ENCODE results near the gene KCNT2. TPM values are rescaled to one million over a fixed set of nuclear protein-coding genes. Genes with fewer than 3 reads are reported as not detected.

KCNT2 gene
- polyA plus RNA-seq, 1 of the 3 experiments (the other 2 are of a cell fraction), result 0.56 TPM

DNA sequence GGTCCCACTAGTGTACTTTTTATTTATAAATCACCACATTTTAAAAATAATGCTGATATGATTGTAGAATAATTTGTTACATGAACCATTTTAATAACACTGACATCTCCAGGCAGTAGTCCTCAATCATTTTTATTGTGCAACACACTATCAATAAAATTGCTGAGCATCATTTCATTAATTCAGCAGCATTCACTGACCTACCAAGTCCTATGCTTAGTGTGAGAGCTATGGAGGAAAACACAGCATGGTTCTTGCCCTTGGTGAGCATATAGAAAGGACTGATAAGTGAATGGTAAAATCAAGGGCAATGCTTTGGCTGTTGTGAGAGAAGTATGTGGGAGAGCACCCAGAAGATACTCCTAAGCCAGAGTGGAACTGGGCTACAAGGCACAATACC, 119.7 kb downstream of the KCNT2 start:
- TF ChIP-seq, protein P1, sequence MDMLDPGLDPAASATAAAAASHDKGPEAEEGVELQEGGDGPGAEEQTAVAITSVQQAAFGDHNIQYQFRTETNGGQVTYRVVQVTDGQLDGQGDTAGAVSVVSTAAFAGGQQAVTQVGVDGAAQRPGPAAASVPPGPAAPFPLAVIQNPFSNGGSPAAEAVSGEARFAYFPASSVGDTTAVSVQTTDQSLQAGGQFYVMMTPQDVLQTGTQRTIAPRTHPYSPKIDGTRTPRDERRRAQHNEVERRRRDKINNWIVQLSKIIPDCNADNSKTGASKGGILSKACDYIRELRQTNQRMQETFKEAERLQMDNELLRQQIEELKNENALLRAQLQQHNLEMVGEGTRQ (IDR thresholded peaks at IDR 0.05; ENCODE audit: borderline replicate concordance, low read depth, low read length), result no peak
- TF ChIP-seq RAD21 (IDR thresholded peaks at IDR 0.05; ENCODE audit: low read length), result no peak
- TF ChIP-seq RXRA (IDR thresholded peaks at IDR 0.05; ENCODE audit: borderline replicate concordance, low read depth), result no peak
- TF ChIP-seq CHD2 (IDR thresholded peaks at IDR 0.05; ENCODE audit: low read length, partially characterized antibody), result no peak
- no peaks in the 10 kb centered on the region for H3K79me2 ChIP-seq (ENCODE audit: insufficient read depth)
- H4K20me1 ChIP-seq (ENCODE audit: insufficient read depth), result no peaks in the 10 kb centered on the region
- no peaks in the 10 kb centered on the region for H3K36me3 ChIP-seq (replicated peaks in 1 of 2; ENCODE audit: control insufficient read depth in 1 of 2, insufficient read depth in 2 of 2, low read length in 1 of 2)
- peak overlapping the region in 1 of 2 experiments; percentile 43; a peak in 2 of 4 replicates for H3K27ac ChIP-seq (ENCODE audit: low read depth in 2 of 2, low read length in 1 of 2)
- H3K27me3 ChIP-seq (ENCODE audit: insufficient read depth), result no peaks in the 10 kb centered on the region
- DNase-seq, result no peak
- no peak overlapping the region for H3K4me3 ChIP-seq (ENCODE audit: low read depth in 2 of 2, low read length in 1 of 2)
- no peaks in the 10 kb centered on the region for H3K9me2 ChIP-seq
- no peak overlapping the region for H3K4me2 ChIP-seq
- no peaks in the 10 kb centered on the region for H3K9me3 ChIP-seq
- H2AFZ ChIP-seq (ENCODE audit: low read depth), result no peak overlapping the region
- H3K9ac ChIP-seq, result no peak overlapping the region
- ChIA-PET POLR2A (no interaction called here), CTCF (interaction anchor here (0.6 kb wide), 1 partner anchor 15 kb away, joined by 3 read pairs; no protein-coding TSS in a partner anchor)
- no peaks in the 10 kb centered on the region; a peak in 1 of 4 replicates for H3K4me1 ChIP-seq (ENCODE audit: control insufficient read depth in 1 of 2, insufficient read depth in 2 of 2, low read depth in 1 of 2, low read length in 1 of 2)
- H3F3A ChIP-seq (replicated peaks; ENCODE audit: insufficient read depth), result no peaks in the 10 kb centered on the region

DNA sequence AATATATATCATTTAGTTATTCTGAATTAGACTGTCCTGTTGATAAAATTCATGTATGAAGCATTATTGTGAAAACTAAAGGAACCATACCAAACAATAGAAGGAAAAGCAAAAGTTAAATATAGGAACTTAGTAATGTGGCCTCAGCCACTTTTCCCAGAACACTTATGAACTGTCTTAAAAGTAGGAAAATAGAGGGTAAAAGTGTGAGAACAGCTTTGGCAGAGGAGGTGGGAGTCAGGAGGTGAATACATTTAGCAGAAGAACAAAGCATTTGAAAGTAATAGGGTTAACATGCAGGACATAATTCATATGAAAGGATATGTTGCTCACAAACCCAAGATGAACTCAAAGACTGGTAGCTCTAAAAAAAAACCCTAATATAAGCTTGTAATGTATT, 121.9 kb downstream of the KCNT2 start:
- Histone ChIP-seq H3K27me3 (ENCODE audit: insufficient read depth) (no peaks in the 10 kb centered on the region), H3K9ac (no peak overlapping the region), H3K9me3 (no peaks in the 10 kb centered on the region), H2AFZ (ENCODE audit: low read depth) (no peak overlapping the region), H3K9me2 (no peaks in the 10 kb centered on the region), H3K4me3 (ENCODE audit: low read depth in 2 of 2, low read length in 1 of 2) (no peak overlapping the region), H4K20me1 (ENCODE audit: insufficient read depth) (no peaks in the 10 kb centered on the region), H3K79me2 (ENCODE audit: insufficient read depth) (no peaks in the 10 kb centered on the region), H3K36me3 (replicated peaks in 1 of 2; ENCODE audit: control insufficient read depth in 1 of 2, insufficient read depth in 2 of 2, low read length in 1 of 2) (no peaks in the 10 kb centered on the region), H3K4me2 (no peak overlapping the region), H3F3A (replicated peaks; ENCODE audit: insufficient read depth) (no peaks in the 10 kb centered on the region), H3K27ac (ENCODE audit: low read depth in 2 of 2, low read length in 1 of 2) (no peak overlapping the region), H3K4me1 (ENCODE audit: control insufficient read depth in 1 of 2, insufficient read depth in 2 of 2, low read depth in 1 of 2, low read length in 1 of 2) (no peaks in the 10 kb centered on the region; a peak in 2 of 4 replicates)
- TF ChIP-seq SMC3 (IDR thresholded peaks at IDR 0.05; ENCODE audit: low read depth, low read length) (no peak), GABPA (IDR thresholded peaks at IDR 0.05; ENCODE audit: low read depth) (no peak), NRF1 (IDR thresholded peaks at IDR 0.05; ENCODE audit: low read depth, low read length) (no peak)
- TF ChIP-seq, protein P2, sequence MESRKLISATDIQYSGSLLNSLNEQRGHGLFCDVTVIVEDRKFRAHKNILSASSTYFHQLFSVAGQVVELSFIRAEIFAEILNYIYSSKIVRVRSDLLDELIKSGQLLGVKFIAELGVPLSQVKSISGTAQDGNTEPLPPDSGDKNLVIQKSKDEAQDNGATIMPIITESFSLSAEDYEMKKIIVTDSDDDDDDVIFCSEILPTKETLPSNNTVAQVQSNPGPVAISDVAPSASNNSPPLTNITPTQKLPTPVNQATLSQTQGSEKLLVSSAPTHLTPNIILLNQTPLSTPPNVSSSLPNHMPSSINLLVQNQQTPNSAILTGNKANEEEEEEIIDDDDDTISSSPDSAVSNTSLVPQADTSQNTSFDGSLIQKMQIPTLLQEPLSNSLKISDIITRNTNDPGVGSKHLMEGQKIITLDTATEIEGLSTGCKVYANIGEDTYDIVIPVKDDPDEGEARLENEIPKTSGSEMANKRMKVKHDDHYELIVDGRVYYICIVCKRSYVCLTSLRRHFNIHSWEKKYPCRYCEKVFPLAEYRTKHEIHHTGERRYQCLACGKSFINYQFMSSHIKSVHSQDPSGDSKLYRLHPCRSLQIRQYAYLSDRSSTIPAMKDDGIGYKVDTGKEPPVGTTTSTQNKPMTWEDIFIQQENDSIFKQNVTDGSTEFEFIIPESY (IDR thresholded peaks at IDR 0.05; ENCODE audit: borderline replicate concordance, low read depth), result no peak
- CTCF ChIA-PET, result interaction anchor here (0.6 to 1.2 kb wide), 2 partner anchors 8 to 21 kb away, joined by 3 read pairs; no protein-coding TSS in a partner anchor
- no peak for DNase-seq
- POLR2A ChIA-PET, result no interaction called here

DNA sequence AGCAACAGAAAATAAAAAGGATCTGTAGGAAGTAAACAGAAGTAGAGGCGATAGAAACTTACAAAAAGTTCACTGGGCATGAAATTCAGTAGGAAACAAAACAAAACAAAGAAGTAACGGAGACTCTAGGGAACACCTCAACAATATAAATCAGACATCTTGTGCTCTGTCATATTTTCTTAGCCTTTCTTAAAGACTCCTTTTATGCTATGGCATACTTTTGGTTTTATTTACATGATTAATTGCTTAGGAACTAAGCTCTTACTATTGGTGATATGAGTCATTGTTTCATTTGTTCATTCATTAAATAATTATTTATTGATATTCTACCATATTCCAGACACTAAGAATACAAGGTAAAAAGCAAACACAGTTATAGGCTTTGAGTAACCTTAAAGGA, 126.6 kb downstream of the KCNT2 start:
- H3K79me2 ChIP-seq (ENCODE audit: insufficient read depth), result no peaks in the 10 kb centered on the region
- peaks cover 0 to 4% of the 10 kb centered on the region in 2 experiments for H3K36me3 ChIP-seq (replicated peaks in 1 of 2; ENCODE audit: control insufficient read depth in 1 of 2, insufficient read depth in 2 of 2, low read length in 1 of 2)
- POLR2A ChIA-PET, result no interaction called here
- H4K20me1 ChIP-seq (ENCODE audit: insufficient read depth), result no peaks in the 10 kb centered on the region
- no peaks in the 10 kb centered on the region for H3K9me3 ChIP-seq
- no peak overlapping the region for H3K27ac ChIP-seq (ENCODE audit: low read depth in 2 of 2, low read length in 1 of 2)
- H3K9ac ChIP-seq, result no peak overlapping the region
- H3K27me3 ChIP-seq (ENCODE audit: insufficient read depth), result no peaks in the 10 kb centered on the region
- CTCF ChIA-PET, result no interaction called here
- no peak overlapping the region for H3K4me3 ChIP-seq (ENCODE audit: low read depth in 2 of 2, low read length in 1 of 2)
- no peaks in the 10 kb centered on the region; a peak in 1 of 4 replicates for H3K4me1 ChIP-seq (ENCODE audit: control insufficient read depth in 1 of 2, insufficient read depth in 2 of 2, low read depth in 1 of 2, low read length in 1 of 2)
- WGBS (ENCODE audit: low lambda C conversion rate), result 86% methylated on average over 2 of the region's 2 CpGs
- no peak for DNase-seq
- no peaks in the 10 kb centered on the region for H3K9me2 ChIP-seq
- H3K4me2 ChIP-seq, result no peak overlapping the region
- H2AFZ ChIP-seq (ENCODE audit: low read depth), result no peak overlapping the region
- H3F3A ChIP-seq (replicated peaks; ENCODE audit: insufficient read depth), result no peaks in the 10 kb centered on the region
- TF ChIP-seq FOXJ3 (CRISPR knock-in tag; IDR thresholded peaks at IDR 0.05), result no peak
- no peak for TF ChIP-seq GATA2 (CRISPR knock-in tag; IDR thresholded peaks at IDR 0.05)
- no peak for TF ChIP-seq SMC3 (IDR thresholded peaks at IDR 0.05; ENCODE audit: low read depth, low read length)
- TF ChIP-seq RFX5 (IDR thresholded peaks at IDR 0.05; ENCODE audit: low read length), result no peak
- TF ChIP-seq, protein P2 (IDR thresholded peaks at IDR 0.05; ENCODE audit: borderline replicate concordance, low read depth), result no peak
- TF ChIP-seq, protein P3, sequence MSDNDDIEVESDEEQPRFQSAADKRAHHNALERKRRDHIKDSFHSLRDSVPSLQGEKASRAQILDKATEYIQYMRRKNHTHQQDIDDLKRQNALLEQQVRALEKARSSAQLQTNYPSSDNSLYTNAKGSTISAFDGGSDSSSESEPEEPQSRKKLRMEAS (IDR thresholded peaks at IDR 0.05; ENCODE audit: low read depth), result no peak
- TF ChIP-seq CHD2 (IDR thresholded peaks at IDR 0.05; ENCODE audit: low read length, partially characterized antibody), result no peak
- no peak for TF ChIP-seq EZH2phosphoT487 (IDR thresholded peaks at IDR 0.05; ENCODE audit: borderline replicate concordance, low read depth)
- TF ChIP-seq TEAD4 (IDR thresholded peaks at IDR 0.05; ENCODE audit: borderline replicate concordance, insufficient read depth), result no peak
- TF ChIP-seq TCF12 (IDR thresholded peaks at IDR 0.05), result no peak
- TF ChIP-seq YY1 (IDR thresholded peaks at IDR 0.05; ENCODE audit: low read depth), result no peak
